HG03469 (cell line): ENCODE measurements around the gene FRYL.

Source experiments
- ATAC-seq: cut with Tn5 transposase; IDR thresholded peaks from one replicate; pipeline ENCODE4 v1.9.1; 2021; ENCODE audit warnings: mild to moderate bottlenecking, moderate library complexity, moderate number of reproducible peaks; ENCODE audit not compliant: unreplicated experiment

FRYL gene

DNA sequence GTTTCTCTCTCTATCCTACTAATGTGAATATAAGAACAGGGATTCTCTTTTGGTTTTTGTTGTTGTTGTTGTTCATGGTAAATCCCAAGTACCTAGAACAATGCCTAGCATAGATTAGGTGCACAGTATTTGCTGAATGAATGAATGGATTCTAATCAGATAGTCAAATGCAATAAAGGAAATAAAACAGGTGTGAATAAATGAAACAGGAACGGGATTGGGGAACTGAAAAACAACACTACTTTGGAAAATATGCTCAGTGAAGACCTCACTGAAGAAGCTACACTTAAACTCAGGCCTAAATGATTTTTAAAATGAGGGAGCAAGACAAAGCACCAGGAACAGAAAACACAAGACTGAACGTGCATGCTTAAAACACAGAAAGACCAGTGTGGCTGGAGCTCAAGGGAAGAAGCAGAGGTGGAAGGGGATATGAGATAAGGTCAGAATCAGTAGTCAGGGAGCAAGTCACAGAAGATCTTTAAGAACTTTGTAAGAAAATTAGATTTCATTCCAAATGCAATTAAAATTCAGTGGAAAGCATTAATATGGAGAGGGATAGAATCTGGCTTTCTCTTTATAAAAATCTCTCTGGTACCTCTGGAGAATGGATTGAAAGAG lies 145.3 kb downstream of the FRYL start:
- ATAC-seq = no peak

DNA sequence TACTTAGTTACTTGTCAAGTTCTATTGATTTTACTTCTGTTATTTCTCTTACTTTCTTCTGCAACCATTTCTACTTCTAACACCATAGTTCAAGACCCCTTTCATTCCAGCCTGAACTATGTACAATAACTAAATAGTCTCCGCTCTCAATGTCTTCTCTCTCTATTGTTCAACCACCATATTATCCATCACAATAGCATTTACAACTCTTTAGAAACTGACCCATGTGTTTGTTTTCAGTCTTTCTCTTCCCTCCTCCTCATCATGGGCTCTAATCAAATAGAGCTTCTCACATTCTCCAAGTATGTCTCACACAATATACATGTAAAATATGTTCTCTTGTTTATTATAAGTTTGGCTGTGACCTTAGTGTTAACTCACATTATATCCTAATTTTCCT lies 146.4 kb downstream of the FRYL start:
- ATAC-seq = no peak

DNA sequence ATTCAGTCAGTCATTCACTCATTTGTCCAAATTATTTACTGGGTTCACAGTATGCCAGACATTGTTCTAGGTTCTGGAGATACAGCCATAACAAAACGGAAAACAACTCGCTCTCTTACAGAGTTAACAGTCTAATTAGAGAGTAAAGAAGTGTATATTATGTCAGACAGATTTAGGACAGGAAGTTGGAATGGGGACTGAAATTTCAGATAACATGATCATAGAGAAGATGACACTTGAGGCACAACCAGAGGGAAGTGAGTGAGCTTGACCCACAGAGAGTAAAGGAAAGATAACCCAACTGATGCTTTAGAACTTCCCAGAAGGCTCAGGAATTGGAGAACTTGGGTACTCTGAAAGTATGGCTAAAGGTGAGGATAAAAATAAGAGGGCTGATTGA lies 150.6 kb downstream of the FRYL start:
- ATAC-seq = no peak

DNA sequence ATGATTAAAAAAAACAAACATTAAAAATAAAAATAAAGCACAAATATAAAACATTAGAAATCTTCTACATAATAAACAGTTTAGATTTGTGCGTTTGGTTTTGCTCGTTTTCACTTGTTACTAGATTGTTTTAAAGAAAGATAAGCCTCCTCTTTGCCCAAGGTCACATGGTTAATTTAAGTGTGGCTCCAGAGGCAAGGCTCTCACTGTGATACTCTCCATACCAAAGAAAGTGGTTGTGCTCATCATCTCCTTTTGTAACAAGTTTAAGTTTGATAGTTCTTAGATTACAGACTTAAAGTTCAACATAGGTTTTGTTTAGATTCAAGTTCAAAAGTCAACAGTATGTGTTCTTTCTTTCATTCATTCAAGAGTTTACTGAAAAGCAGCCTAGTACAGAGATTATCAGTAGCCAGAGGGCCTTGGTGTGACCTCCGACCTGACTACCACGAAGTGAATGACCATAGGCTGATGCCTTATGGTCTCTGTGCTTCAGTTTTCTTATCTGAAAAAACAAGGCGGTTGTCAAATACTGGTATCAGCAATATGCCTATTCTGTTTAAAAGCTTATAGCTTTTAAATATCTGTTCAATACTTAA lies 156.8 kb downstream of the FRYL start:
- no peak for ATAC-seq

DNA sequence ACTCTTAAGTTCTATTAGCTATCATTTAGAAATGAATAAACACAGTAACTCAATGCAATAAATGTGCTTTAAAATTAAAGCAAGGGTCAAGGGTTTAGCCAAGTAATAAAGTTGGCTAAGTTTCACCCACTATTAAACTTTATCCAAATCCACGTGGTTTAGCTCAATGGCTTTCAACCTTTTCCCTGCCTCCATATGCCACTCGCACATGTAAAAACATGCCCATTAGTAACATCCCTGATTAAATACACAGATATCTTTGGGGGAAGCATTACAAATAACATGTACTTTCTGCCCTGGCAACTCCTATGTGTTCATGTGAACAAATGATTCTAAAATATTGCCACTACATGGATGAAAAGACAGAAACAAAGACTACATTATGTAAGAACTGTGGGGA lies 159.2 kb downstream of the FRYL start:
- ATAC-seq = no peak

DNA sequence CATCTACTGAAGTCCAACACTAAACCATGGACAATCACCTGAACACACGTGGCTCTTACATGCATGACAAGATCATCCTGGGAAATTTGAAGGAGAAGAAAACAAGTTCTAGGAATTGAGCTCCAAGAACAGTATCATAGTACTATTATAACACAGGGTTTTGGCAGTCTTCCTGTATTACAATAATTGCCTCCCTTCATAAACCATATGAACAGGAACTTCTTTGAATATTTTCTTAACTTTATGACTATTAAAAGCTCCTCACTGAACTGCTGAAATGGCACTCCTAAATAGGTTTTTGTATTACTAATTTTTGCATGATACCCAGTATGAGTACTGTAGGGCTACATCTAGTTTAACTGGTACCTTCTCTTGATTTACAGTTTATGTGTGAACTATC lies 160.0 kb downstream of the FRYL start:
- ATAC-seq = no peak

DNA sequence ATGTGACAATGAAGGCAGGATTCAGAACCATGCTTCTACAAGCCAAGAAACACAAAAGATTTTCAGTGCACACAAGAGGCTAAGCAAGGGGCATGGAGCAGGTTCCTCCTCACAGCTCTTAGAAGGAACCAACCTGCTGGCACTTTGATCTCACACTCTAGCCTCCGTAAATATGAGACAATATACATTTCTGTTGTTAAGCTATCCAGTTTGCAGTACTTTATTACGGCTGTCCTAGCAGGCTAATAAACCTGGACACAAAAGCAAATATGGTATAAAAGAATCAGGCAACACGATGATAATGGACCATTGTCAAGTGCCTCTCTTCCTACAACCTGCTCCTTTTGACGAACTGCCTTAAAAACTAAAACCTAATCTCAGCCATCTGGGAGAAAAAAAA lies 175.6 kb downstream of the FRYL start:
- no peak for ATAC-seq

DNA sequence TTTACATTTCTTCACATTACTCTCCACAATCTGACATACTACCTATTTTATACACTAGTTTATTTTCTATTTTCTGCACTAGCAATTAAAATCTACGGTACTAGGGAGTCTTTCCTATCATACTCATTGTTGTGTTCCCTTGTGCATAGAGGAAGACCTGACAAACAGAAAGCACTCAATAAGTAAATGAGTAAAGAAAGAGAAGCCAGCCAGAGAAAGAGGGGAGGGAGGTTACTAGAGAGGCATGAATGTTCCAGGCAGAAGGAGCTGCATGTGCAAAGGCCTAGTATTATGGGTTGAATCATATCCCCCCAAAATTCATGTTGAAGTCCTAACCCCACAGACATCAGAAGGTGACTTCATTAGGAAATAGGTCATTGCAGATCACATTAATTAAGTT lies 176.0 kb downstream of the FRYL start:
- ATAC-seq = no peak

DNA sequence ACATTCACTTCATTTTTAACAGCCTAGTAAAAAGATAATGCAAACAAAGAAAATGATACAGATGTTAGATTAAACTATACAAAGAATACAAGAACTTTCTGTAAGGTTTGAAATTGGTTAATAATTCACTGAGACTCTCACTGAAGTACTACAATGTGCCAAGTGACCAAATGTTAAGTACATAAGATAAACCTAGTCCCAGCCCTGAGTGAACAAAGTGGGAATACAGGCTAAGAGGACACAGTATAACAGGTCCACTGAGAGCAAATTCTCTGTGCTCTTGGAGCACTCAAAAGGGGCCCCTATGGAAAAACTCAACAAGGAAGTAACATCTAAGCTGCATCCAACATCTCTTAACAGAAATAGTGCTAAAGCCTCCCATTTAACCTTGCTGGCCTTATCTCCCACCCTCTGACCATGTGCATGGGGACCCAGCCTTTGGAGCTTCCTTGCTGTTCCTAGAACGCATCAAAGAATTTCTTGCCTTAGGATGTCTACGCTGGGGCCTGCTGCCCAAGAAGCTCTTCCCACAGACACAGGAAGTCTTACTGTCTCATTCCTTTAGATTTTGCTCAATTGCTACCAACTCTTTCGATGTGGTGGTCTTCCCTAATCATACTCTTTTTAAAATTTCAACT lies 176.6 kb downstream of the FRYL start:
- no peak for ATAC-seq

DNA sequence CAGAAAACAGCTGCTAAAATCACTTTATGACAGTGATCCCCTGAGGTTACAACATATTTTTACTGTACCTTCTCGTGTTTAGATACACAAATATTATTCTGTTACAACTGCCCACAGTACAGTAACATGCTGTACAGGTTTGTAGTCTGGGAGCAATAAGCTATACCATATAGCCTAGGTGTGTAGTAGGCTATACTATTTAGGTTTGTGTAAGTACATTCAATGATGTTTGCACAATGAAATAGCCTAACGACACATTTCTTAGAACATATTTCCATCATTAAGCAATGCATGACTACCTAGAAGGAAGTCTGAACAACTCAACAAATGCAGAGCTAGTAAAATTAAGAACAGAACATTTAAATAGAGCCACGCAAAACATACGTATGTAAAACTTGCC lies 177.3 kb downstream of the FRYL start:
- ATAC-seq = no peak

DNA sequence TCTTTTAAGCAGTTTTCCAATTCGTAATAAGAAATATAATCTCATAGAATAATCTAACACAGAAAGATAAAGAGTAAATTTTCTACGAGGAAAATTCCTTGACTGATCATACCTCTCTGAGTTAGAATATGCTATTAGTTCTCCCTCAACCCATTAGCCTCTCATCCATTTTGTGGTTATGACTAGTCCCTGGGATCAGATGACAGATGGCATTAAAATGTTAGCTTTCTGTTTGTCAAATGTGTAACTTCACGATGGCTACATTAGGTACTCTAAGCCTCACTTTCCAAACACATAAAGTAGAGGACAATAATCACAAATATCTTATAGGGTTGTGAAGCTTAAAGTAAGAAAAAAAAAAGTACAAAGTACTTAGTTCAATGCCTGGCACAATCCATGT lies 177.9 kb downstream of the FRYL start:
- no peak for ATAC-seq

DNA sequence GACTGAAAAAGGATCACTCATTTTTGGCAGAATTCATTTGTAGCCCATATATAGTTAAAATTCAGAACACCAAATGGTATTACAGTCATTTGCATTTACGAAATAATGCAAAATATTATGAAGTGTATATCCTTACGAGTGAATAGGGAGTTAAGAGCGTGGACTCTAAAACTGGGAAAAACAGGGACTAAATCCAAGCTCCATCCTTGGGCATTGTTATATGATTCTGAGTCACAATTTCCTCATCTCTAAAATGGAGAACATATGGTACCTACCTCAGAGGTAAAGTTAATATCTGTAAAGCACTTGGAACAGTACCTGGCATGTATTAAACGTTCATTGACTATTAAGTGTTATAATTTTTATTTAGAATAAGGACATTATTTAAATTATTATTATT lies 183.7 kb downstream of the FRYL start:
- ATAC-seq = no peak

DNA sequence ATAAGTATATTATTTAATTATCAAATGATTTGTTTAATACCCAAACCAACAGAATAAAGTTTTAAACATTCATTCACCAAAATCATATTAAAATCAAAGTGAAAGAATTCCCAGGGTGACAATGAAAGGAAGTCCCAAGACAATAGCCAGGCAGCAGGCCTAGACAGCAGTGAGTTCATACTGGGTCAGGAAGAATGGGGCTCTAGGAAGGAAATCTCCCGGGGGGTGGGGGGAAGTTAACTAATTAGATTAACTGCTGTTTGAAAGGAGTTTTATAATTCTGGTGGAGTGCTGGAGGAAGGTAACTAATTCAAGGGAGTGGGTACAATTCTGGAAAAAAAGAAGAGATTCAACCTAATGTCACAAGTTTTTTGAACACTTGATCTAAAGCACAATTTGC lies 185.9 kb downstream of the FRYL start:
- no peak for ATAC-seq

DNA sequence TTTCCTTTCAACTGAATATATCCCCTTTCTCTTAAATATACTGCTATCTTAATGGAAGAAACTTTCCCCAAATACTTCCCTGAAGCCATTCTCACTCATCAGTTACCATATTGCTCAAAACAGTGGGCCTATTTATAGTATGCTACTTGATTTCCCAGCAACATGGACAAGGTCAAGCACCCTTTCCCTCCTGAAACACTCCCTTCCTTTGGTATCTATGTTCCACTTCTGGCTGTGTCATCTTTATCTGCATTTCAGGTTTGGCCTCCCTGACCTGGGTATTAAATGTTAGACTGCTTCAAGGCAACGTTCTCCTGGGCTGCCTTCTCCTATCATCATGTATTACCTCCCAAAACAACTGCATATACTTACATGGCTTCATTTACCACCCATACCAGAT lies 188.7 kb downstream of the FRYL start:
- no peak for ATAC-seq

DNA sequence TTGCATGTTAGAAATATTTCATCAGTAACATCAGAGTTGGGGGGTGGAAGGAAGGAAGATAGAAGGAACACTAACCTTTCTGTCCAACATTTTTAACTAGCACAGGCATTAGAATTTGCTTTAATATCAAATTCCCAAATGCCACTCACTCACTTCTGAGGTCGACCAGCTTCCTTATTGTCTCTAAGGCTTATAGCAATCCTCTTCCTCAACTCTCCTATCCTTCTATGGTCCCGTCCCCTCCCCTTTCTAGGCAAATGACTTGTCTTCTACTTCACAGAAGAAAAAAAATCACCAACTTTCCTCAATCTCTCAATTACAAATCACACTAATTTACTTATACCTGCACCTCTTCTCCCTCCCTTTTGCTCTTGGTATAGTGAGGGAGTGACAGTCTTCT lies 189.2 kb downstream of the FRYL start:
- ATAC-seq = no peak

DNA sequence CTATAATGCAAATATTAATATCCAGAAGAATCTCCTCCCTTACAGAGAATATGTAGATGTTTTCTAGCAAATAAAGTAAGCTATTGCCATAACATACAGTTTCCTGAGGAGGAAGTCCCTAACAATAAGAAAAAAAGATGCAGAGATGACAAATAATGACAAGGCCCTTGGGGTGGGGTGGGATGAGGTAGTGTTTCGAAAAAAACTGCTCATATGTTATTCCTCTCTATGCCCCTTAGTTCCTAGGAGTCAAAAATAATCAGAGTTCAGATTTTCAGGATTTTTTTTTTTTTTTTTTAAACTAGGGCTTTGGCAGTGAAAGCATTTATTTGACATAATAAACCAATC lies 191.0 kb downstream of the FRYL start:
- no peak for ATAC-seq

DNA sequence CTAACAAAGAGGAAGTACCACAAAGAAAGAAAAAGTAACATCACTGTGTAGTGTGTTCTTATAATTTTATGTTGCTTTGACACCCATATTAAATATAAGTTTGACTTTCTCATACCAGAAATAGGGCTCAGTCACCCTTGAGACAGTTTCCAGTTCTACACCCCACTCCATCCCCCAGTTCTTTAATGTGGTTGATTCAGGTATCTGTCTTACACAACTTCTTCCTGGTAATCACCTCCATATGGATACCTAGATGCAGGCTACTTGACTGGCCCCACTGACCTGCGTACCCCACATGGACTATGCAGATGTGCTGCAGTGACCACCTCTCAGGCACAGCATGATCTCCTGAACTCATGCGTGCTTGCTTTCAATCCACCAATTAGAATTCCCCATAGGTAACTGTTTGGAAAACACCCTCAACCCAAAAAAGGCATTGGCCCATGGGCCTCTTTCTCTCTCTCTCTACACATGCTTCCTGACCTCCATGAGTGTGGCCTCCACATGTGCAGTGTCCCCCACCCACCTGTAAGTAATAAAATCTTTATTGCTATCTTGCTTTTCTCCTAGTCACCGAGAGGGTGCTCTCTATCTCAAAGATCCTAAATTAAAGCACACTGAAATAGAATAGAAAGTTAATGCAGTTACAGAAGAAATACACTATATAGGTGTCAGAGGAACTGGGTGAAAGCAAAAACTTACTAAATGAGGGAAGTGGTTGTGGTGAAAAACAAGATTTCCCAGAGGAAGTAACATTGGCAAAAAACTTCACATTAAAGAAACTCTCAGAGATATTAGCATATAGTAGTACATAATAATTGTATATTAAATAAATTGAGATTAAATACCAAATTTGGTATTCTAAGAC lies 191.6 kb downstream of the FRYL start:
- ATAC-seq = no peak

DNA sequence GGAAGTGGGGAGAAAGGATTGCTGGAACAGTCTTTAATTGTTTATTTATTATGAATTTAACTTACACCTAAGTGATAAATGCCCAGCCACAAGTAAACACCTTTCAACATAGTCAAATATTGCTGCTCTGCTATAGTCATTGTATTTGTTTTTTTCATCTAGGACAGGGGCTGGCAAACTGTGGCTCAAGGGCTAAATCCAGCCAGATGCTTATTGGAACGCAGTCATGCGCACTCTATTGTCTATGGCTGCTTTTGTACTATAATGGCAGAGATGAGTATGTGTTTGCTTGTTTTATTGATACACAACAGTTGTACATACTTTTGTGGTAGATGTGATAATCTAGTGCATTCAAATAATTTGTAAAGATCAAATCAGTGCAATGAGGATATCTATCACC lies 194.7 kb downstream of the FRYL start:
- ATAC-seq = no peak

DNA sequence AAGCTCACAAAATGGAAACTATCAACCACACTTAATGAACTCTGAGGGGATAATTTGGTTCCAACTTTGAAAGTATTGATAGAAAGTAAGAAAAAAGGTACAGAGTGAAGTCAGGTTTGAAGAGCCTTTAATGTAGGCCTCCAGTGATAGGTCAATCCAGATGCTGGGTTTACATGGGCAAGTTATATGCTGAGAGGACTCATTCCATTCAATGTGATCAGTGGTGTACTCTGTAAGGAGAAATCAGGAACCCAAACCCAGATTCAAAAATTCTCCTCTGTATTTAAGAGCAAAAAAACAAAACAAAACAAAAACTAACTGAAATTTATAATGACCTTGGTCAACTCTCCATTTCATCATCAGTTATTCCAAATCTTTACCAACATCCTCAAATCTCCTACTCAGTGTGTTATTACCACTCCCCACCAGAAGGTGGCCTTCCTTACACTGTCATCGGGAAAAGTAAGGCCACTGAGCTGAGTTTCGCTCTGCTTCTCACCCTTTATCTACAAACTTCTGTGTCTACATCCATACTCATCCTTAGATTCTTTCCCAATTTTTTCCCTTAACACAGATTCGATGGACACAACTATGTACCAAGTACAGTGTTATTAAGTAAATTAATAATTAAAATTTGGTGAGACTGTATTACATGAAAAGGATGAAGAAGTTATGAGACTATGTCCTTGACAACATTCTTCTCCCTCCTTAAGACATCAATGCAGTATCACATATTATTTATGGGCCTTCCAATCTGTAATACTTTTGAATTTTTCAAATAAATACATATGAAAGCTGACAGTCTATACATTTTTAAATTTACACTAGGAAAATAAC lies 201.7 kb downstream of the FRYL start:
- peak; percentile 72 for ATAC-seq

DNA sequence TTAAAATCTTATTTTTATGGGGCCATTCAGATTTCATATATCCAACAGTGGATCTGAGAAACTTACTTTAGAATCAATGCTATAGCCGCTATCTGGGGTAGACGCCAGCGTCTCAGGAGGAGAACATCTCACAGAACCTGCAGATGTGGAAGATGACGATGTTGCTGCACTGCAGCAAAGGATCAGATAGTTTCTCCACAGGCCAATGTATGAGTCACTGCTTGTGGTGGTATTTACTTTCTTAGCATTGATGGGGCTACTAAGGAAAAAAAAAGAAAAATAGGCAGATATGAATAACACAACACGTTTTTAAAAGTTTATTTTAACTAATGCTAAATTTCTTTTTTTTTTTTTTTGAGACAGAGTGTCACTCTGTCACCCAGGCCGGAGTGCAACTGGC lies 204.1 kb downstream of the FRYL start:
- ATAC-seq = no peak

DNA sequence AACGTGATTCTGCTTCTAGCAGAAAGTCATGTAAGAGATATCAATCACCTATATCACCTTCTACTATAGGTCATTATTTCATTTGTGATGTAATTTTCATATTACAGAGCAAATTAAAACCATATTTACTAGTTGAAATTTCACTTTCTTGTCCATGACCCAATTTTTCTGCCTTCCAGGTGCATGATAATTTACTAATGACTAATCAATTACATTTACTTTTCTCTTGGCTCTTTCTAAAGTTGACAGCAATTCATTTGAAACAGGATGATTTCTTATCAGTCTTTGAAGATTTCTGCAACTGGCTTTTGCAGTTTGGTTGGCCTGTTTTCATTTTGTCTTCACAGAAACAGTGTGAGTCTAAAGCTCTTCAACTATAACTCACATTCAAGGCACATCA lies 208.6 kb downstream of the FRYL start:
- no peak for ATAC-seq
